Karpas-422 (cell line): ENCODE data around the gene TRMT61B. TPM values are rescaled to one million over a fixed set of nuclear protein-coding genes. Genes with fewer than 3 reads are reported as not detected.

Experiments
- DNase-seq: peaks from one replicate; pipeline ENCODE4 v3.0.0-alpha.2; 2015
- H2AFZ ChIP-seq: fragments of 200-600 bp; sonication (generic); 2 replicates; pipeline ENCODE4 v1.6.1; 2014; ENCODE audit warnings: antibody characterized with exemption, low read length, mixed read lengths
- H3K27ac ChIP-seq: fragments of 200-600 bp; sonication (generic); 2 replicates; pipeline ENCODE4 v1.5.1; 2014; ENCODE audit warnings: mild to moderate bottlenecking, low read length, moderate library complexity
- H3K27me3 ChIP-seq: fragments of 200-600 bp; sonication (generic); 2 replicates; pipeline ENCODE4 v1.6.1; 2014; ENCODE audit warnings: low read length, mixed read lengths
- H3K36me3 ChIP-seq: fragments of 200-600 bp; sonication (generic); 2 replicates; pipeline ENCODE4 v1.6.1; 2014; ENCODE audit warnings: low read length, mixed read lengths; ENCODE audit not compliant: insufficient read depth
- H3K4me1 ChIP-seq: fragments of 200-600 bp; sonication (generic); 2 replicates; pipeline ENCODE4 v1.6.1; 2014; ENCODE audit warnings: mild to moderate bottlenecking, low read length, mixed read lengths
- H3K4me2 ChIP-seq: fragments of 200-600 bp; sonication (generic); 2 replicates; pipeline ENCODE4 v1.6.1; 2014; ENCODE audit warnings: low read length, low read depth, mild to moderate bottlenecking; ENCODE audit not compliant: poor library complexity, severe bottlenecking
- H3K4me3 ChIP-seq: fragments of 200-600 bp; sonication (generic); 2 replicates; pipeline ENCODE4 v1.5.1; 2014; ENCODE audit warnings: mild to moderate bottlenecking, antibody characterized with exemption, low read length, mixed read lengths
- H3K79me2 ChIP-seq: fragments of 200-600 bp; sonication (generic); 2 replicates; pipeline ENCODE4 v1.6.1; 2014; ENCODE audit warnings: mild to moderate bottlenecking, low read length, mixed read lengths
- H3K9ac ChIP-seq: fragments of 200-600 bp; sonication (generic); 2 replicates; pipeline ENCODE4 v1.6.0; 2014; ENCODE audit warnings: low read length
- H3K9me2 ChIP-seq: fragments of 200-600 bp; sonication (generic), shearing (Covaris generic); replicated peaks from 2 replicates; pipeline ENCODE4 v1.6.0; 2014; ENCODE audit warnings: mild to moderate bottlenecking, low read length, moderate library complexity; ENCODE audit not compliant: insufficient read depth
- H3K9me3 ChIP-seq: fragments of 300-700, 200-600 bp; sonication (generic); 2 replicates; pipeline ENCODE4 v1.6.1; 2014; ENCODE audit warnings: low read length, mixed read lengths
- H4K20me1 ChIP-seq: fragments of 200-600 bp; sonication (generic); 2 replicates; pipeline ENCODE4 v1.6.1; 2014; ENCODE audit warnings: mild to moderate bottlenecking, antibody characterized with exemption, low read length, low read depth; ENCODE audit not compliant: insufficient read depth
- total RNA-seq: library from RNA; depleted of rRNA; stranded (reverse); fragments of >200 nt; shearing (Covaris generic); gene quantifications from 2 replicates; pipeline ENCODE4 v1.2.3, GENCODE V29; 2014; ENCODE audit warnings: low replicate concordance

Gene TRMT61B
- total RNA-seq, 1 experiment from 2014 or later, result 14.8 TPM

- Histone ChIP-seq H3K4me2 (no peak overlapping the region), H3K9me2 (no peaks in the 10 kb centered on the region), H3K27me3 (no peaks in the 10 kb centered on the region), H3K9me3 (no peaks in the 10 kb centered on the region), H3K36me3 (peaks cover 15% of the 10 kb centered on the region), H4K20me1 (peaks cover 31% of the 10 kb centered on the region), H3K9ac (no peak overlapping the region), H2AFZ (no peak overlapping the region), H3K27ac (no peak overlapping the region), H3K4me3 (no peak overlapping the region), H3K79me2 (peaks cover 41% of the 10 kb centered on the region), H3K4me1 (peaks cover 24% of the 10 kb centered on the region)
- no peak for DNase-seq
Measured at GRCh38 chr2:28893488-28893887, 23.4 kb upstream of the TRMT61B start.

- no peaks in the 10 kb centered on the region for H4K20me1 ChIP-seq
- H3K4me1 ChIP-seq, result no peaks in the 10 kb centered on the region
- H3K79me2 ChIP-seq, result no peaks in the 10 kb centered on the region
- no peak overlapping the region for H3K4me2 ChIP-seq
- no peak overlapping the region for H3K27ac ChIP-seq
- no peaks in the 10 kb centered on the region for H3K27me3 ChIP-seq
- DNase-seq, result no peak
- H3K9me3 ChIP-seq, result no peaks in the 10 kb centered on the region
- no peaks in the 10 kb centered on the region for H3K9me2 ChIP-seq
- H2AFZ ChIP-seq, result no peak overlapping the region
- no peaks in the 10 kb centered on the region for H3K36me3 ChIP-seq
- H3K9ac ChIP-seq, result no peak overlapping the region
- H3K4me3 ChIP-seq, result no peak overlapping the region
Measured at GRCh38 chr2:28880193-28880592, 10.1 kb upstream of the TRMT61B start.

GRCh38 chr2:28871620-28872019 is 1.5 kb upstream of the TRMT61B start:
- no peaks in the 10 kb centered on the region; the same call in 1 of the 2 replicates for H4K20me1 ChIP-seq
- no peaks in the 10 kb centered on the region for H3K9me3 ChIP-seq
- no peaks in the 10 kb centered on the region for H3K9me2 ChIP-seq
- H3K79me2 ChIP-seq, result peaks cover 35% of the 10 kb centered on the region
- DNase-seq, result no peak
- H3K4me3 ChIP-seq, result no peak overlapping the region
- H3K4me2 ChIP-seq, result no peak overlapping the region
- H3K36me3 ChIP-seq, result no peaks in the 10 kb centered on the region
- no peaks in the 10 kb centered on the region for H3K27me3 ChIP-seq
- H3K4me1 ChIP-seq, result peaks cover 23% of the 10 kb centered on the region
- H2AFZ ChIP-seq, result no peak overlapping the region
- no peak overlapping the region for H3K27ac ChIP-seq
- H3K9ac ChIP-seq, result no peak overlapping the region

GRCh38 chr2:28869494-28870145 is 489 bp downstream of the TRMT61B start:
- no peaks in the 10 kb centered on the region for H3K9me3 ChIP-seq
- H3K9ac ChIP-seq, result peak overlapping the region; percentile 81
- peak overlapping the region; percentile 89 for H3K4me2 ChIP-seq
- H3K4me1 ChIP-seq, result peaks cover 23% of the 10 kb centered on the region
- DNase-seq, result peak; percentile 61
- H2AFZ ChIP-seq, result peak overlapping the region; percentile 22
- no peaks in the 10 kb centered on the region for H3K9me2 ChIP-seq
- peaks cover 6% of the 10 kb centered on the region; the same call in 1 of the 2 replicates for H3K36me3 ChIP-seq
- no peaks in the 10 kb centered on the region; the same call in 1 of the 2 replicates for H4K20me1 ChIP-seq
- H3K79me2 ChIP-seq, result peaks cover 50% of the 10 kb centered on the region
- H3K27ac ChIP-seq, result no peak overlapping the region
- H3K4me3 ChIP-seq, result peak overlapping the region; percentile 85
- H3K27me3 ChIP-seq, result no peaks in the 10 kb centered on the region

GRCh38 chr2:28868611-28869010 is 1.5 kb downstream of the TRMT61B start:
- H2AFZ ChIP-seq, result no peak overlapping the region
- H3K36me3 ChIP-seq, result peaks cover 12% of the 10 kb centered on the region; the same call in 1 of the 2 replicates
- H4K20me1 ChIP-seq, result no peaks in the 10 kb centered on the region; the same call in 1 of the 2 replicates
- H3K4me2 ChIP-seq, result peak overlapping the region; percentile 89
- DNase-seq, result no peak
- no peaks in the 10 kb centered on the region for H3K9me2 ChIP-seq
- peak overlapping the region; percentile 81 for H3K9ac ChIP-seq
- H3K4me3 ChIP-seq, result peak overlapping the region; percentile 85
- peaks cover 23% of the 10 kb centered on the region for H3K4me1 ChIP-seq
- no peaks in the 10 kb centered on the region for H3K9me3 ChIP-seq
- H3K27me3 ChIP-seq, result no peaks in the 10 kb centered on the region
- no peak overlapping the region for H3K27ac ChIP-seq
- peaks cover 60% of the 10 kb centered on the region for H3K79me2 ChIP-seq

- Histone ChIP-seq H3K9ac (no peak overlapping the region), H3K27me3 (no peaks in the 10 kb centered on the region), H2AFZ (no peak overlapping the region), H3K4me1 (no peaks in the 10 kb centered on the region), H3K4me3 (no peak overlapping the region), H3K9me3 (no peaks in the 10 kb centered on the region), H3K27ac (no peak overlapping the region), H4K20me1 (no peaks in the 10 kb centered on the region), H3K4me2 (no peak overlapping the region), H3K9me2 (no peaks in the 10 kb centered on the region), H3K79me2 (peaks cover 14% of the 10 kb centered on the region), H3K36me3 (peaks cover 15% of the 10 kb centered on the region; the same call in 1 of the 2 replicates)
- no peak for DNase-seq
Measured at GRCh38 chr2:28855977-28856376, 14.1 kb downstream of the TRMT61B start.

- no peak for DNase-seq
- H4K20me1 ChIP-seq, result no peaks in the 10 kb centered on the region
- no peak overlapping the region for H3K4me3 ChIP-seq
- no peaks in the 10 kb centered on the region for H3K27me3 ChIP-seq
- no peaks in the 10 kb centered on the region for H3K9me3 ChIP-seq
- H2AFZ ChIP-seq, result no peak overlapping the region
- H3K9ac ChIP-seq, result no peak overlapping the region
- peaks cover 14% of the 10 kb centered on the region; the same call in 1 of the 2 replicates for H3K36me3 ChIP-seq
- no peaks in the 10 kb centered on the region for H3K4me1 ChIP-seq
- H3K4me2 ChIP-seq, result no peak overlapping the region
- H3K79me2 ChIP-seq, result peaks cover 10% of the 10 kb centered on the region
- H3K27ac ChIP-seq, result no peak overlapping the region
- no peaks in the 10 kb centered on the region for H3K9me2 ChIP-seq
Measured at GRCh38 chr2:28855193-28855592, 14.9 kb downstream of the TRMT61B start.

- no peaks in the 10 kb centered on the region for H3K27me3 ChIP-seq
Measured at GRCh38 chr2:28842042-28842441, 28.1 kb downstream of the TRMT61B start.

More at GRCh38 chr2:28842042-28842441, 28.1 kb downstream of the TRMT61B start:
- Histone ChIP-seq H3K4me1 (no peaks in the 10 kb centered on the region), H3K9me2 (no peaks in the 10 kb centered on the region), H3K4me2 (no peak overlapping the region), H3K9me3 (no peaks in the 10 kb centered on the region), H4K20me1 (no peaks in the 10 kb centered on the region), H3K4me3 (no peak overlapping the region), H3K79me2 (no peaks in the 10 kb centered on the region), H3K27ac (no peak overlapping the region), H3K36me3 (no peaks in the 10 kb centered on the region), H3K9ac (no peak overlapping the region), H2AFZ (no peak overlapping the region)
- DNase-seq, result no peak
